ENCODE measurements around the gene LIAS.

- no peak for TF ChIP-seq EZH2 (IDR thresholded peaks at IDR 0.05; ENCODE audit: borderline replicate concordance, insufficient read depth, low read depth, low read length, poor library complexity, severe bottlenecking)
- TF ChIP-seq CTCF (IDR thresholded peaks at IDR 0.05), result no peak
Observed at GRCh38 chr4:39518484-39518883, 59.6 kb downstream of the LIAS start.
